K562 (cell line): ENCODE measurements around the gene AMMECR1L. TPM values are rescaled to one million over a fixed set of nuclear protein-coding genes. Genes with fewer than 3 reads are reported as not detected.

Source experiments
- ATAC-seq: fragments of 200-7000 bp; cut with Tn5 transposase; 3 replicates; pipeline ENCODE4 v1.9.1; 2020; ENCODE audit warnings: moderate library complexity
- BruUV-seq: library from RNA; stranded (reverse); fragments of 400-500 nt; replicated peaks from 2 replicates; lab custom pipeline; 2021; lab: Mats Ljungman, UMichigan
- CTCF ChIA-PET: fragments of 300-600 bp; formaldehyde crosslinking; extraction: SDS; loops from one replicate; lab custom pipeline; 2021; ENCODE audit warnings: low intra/inter-chr PET ratio; lab: Yijun Ruan, JAX
- POLR2A ChIA-PET: fragments of 300-600, 350-650 bp; sonication (Branson Sonifier 250); formaldehyde crosslinking; extraction: SDS; loops from one replicate; lab custom pipeline; 2021; ENCODE audit warnings: antibody characterized with exemption, inconsistent platforms; lab: Yijun Ruan, JAX
- DNase-seq, 4 experiments: peaks; one replicate each; pipeline versions ENCODE4 v3.0.0 to v3.0.0-alpha.2; 2011 to 2018; ENCODE audit warnings: low spot score in 3 of 4, mixed read lengths in 3 of 4; ENCODE audit errors: extremely low read depth in 1 of 4
- FAIRE-seq: peaks from 2 replicates; lab custom pipeline; 2011; peaks lifted over from hg19 to GRCh38; lab: Jason Lieb, UNC
- H2AFZ ChIP-seq: 2 replicates; pipeline ENCODE4 v1.6.0; 2011; ENCODE audit warnings: low read depth, low read length, control low read depth, inconsistent platforms
- H3K27ac ChIP-seq: fragments of 200-600 bp; 3 replicates; pipeline ENCODE4 v1.8.0; 2011; ENCODE audit warnings: low read depth, mild to moderate bottlenecking, control low read depth, inconsistent platforms, low read length, moderate library complexity, mixed read lengths; ENCODE audit errors: extremely low read depth
- H3K27me3 ChIP-seq, 2 experiments: fragments of 300-600 bp in 1 of 2; 2 replicates in 1 of 2; 3 replicates in 1 of 2; pipeline versions ENCODE4 v1.6.0 to v1.8.0; 2011; ENCODE audit warnings: inconsistent platforms in 2 of 2, low read length in 2 of 2, mild to moderate bottlenecking in 1 of 2, mixed read lengths in 1 of 2, moderate library complexity in 1 of 2; ENCODE audit not compliant: control insufficient read depth in 2 of 2, insufficient read depth in 2 of 2
- H3K36me3 ChIP-seq: fragments of 300-600 bp; 3 replicates; pipeline ENCODE4 v1.8.0; 2011; ENCODE audit warnings: mild to moderate bottlenecking, low read length, inconsistent platforms; ENCODE audit not compliant: control insufficient read depth, insufficient read depth
- H3K4me1 ChIP-seq, 2 experiments: fragments of 200-600 bp in 1 of 2; replicated peaks in 1 of 2; 2 replicates in 1 of 2; 3 replicates in 1 of 2; pipeline versions ENCODE4 v1.5.1 to v1.8.0; 2011; ENCODE audit warnings: inconsistent platforms in 2 of 2, low read length in 2 of 2, mild to moderate bottlenecking in 1 of 2, mixed read lengths in 1 of 2, moderate library complexity in 1 of 2; ENCODE audit not compliant: control insufficient read depth in 2 of 2, insufficient read depth in 2 of 2
- H3K4me2 ChIP-seq: 2 replicates; pipeline ENCODE4 v1.6.1; 2011; ENCODE audit warnings: low read length, control low read depth, inconsistent platforms, mixed read lengths; ENCODE audit not compliant: insufficient read depth
- H3K4me3 ChIP-seq: fragments of 200-600 bp; sonication (generic), shearing (Covaris generic); 2 replicates; pipeline ENCODE4 v1.5.1; 2016; ENCODE audit warnings: control low read depth, inconsistent platforms
- H3K79me2 ChIP-seq: fragments of 200-600 bp; 3 replicates; pipeline ENCODE4 v1.8.0; 2011; ENCODE audit warnings: low read length, inconsistent platforms; ENCODE audit not compliant: control insufficient read depth, insufficient read depth
- H3K9ac ChIP-seq, 2 experiments: 2 replicates each; pipeline versions ENCODE4 v1.6.0 to v1.6.1; 2011; ENCODE audit warnings: low read depth in 2 of 2, low read length in 2 of 2, control low read depth in 1 of 2, inconsistent platforms in 1 of 2, mild to moderate bottlenecking in 1 of 2, mixed read lengths in 1 of 2; ENCODE audit not compliant: insufficient read depth in 1 of 2
- H3K9me1 ChIP-seq: one replicate; pipeline ENCODE4 v1.6.0; 2011; ENCODE audit warnings: inconsistent platforms, mild to moderate bottlenecking, low read length, moderate library complexity; ENCODE audit not compliant: control insufficient read depth, insufficient read depth
- H3K9me3 ChIP-seq: replicated peaks from 2 replicates; pipeline ENCODE4 v1.5.1; 2011; ENCODE audit warnings: low read depth, low read length, inconsistent platforms; ENCODE audit not compliant: control insufficient read depth, insufficient read depth
- H4K20me1 ChIP-seq: replicated peaks from 2 replicates; pipeline ENCODE4 v1.6.1; 2011; ENCODE audit warnings: low read length, inconsistent platforms, mixed read lengths; ENCODE audit not compliant: control insufficient read depth, insufficient read depth
- MCM3 ChIP-seq: fragments of 450-650 bp; IDR thresholded peaks from 2 replicates; pipeline ENCODE4 v1.6.1; 2016
- SRSF3 ChIP-seq: fragments of 200-400 bp; formaldehyde crosslinking; IDR thresholded peaks from 2 replicates; pipeline ENCODE4 v1.6.1; 2016; ENCODE audit warnings: mild to moderate bottlenecking, low read length, moderate library complexity; ENCODE audit not compliant: insufficient read depth
- U2AF1 ChIP-seq: fragments of 200-400 bp; formaldehyde crosslinking; optimal IDR thresholded peaks from 2 replicates; pipeline ENCODE3; 2017; ENCODE audit warnings: mild to moderate bottlenecking, low read depth, low read length, moderate library complexity
- ZNF174 ChIP-seq: fragments of 250-450 bp; sonication (Bioruptor Pico); IDR thresholded peaks from 2 replicates; pipeline ENCODE4 v1.4.0; 2020; ENCODE audit warnings: mild to moderate bottlenecking
- ZNF445 ChIP-seq: fragments of 250-450 bp; sonication (Bioruptor Pico); IDR thresholded peaks from 2 replicates; pipeline ENCODE4 v1.4.0; 2020; ENCODE audit warnings: low read depth, mild to moderate bottlenecking, moderate library complexity
- ZNF717 ChIP-seq: fragments of 250-450 bp; sonication (Bioruptor Pico); IDR thresholded peaks from 2 replicates; pipeline ENCODE4 v1.5.0; 2021
- WGBS: fragments of 100-300 bp; shearing (Covaris generic); methylation state at CpG from one replicate; pipeline ENCODE4 v1.1.6; 2016; ENCODE audit warnings: low coverage, mixed read lengths; ENCODE audit not compliant: insufficient coverage; ENCODE audit errors: missing lambda C conversion rate; 5-methylcytosine and 5-hydroxymethylcytosine counted together
- in situ Hi-C: fragments of 300-500 bp; cut with MboI; formaldehyde crosslinking; loops from 4 replicates; pipeline ENCODE4 v1.15.0; 2018; ENCODE audit warnings: inconsistent platforms, mixed read lengths
- intact Hi-C: fragments of 100-400 bp; cut with micrococcal nuclease; formaldehyde crosslinking; loops from 2 replicates; pipeline ENCODE4 v1.14.2; 2022
- polyA plus RNA-seq, 8 experiments: library from polyadenylated mRNA; depleted of rRNA in 4 of 8; stranded (reverse) in 5 of 8; unstranded in 3 of 8; fragments of >200 nt; fragmentation: Nextera tagmentation in 2 of 8; fragmentation: Illumina TruSeq in 1 of 8; extraction: Ambion mirVana in 2 of 8; extraction: Trizol in 1 of 8; gene quantifications; 2 replicates each; pipeline versions ENCODE4 v1.2.1 to v1.2.3, GENCODE V29; 2011 to 2014; ENCODE audit warnings: inconsistent platforms in 1 of 8, missing spikeins in 1 of 8
- total RNA-seq, 7 experiments: library from RNA; depleted of rRNA in 6 of 7; stranded (reverse); fragments of >200 nt in 6 of 7; fragmentation: Illumina TruSeq in 2 of 7; extraction: Trizol in 2 of 7; gene quantifications; 2 replicates each; pipeline versions ENCODE4 v1.2.1 to v1.2.3, GENCODE V29; 2011 to 2021; ENCODE audit warnings: low replicate concordance in 1 of 7
- TF ChIP-seq, protein P1 (sequence below): fragments of 450-650 bp; IDR thresholded peaks from 2 replicates; pipeline ENCODE4 v1.6.1; 2016

AMMECR1L gene
- total and polyA plus RNA-seq, 9 of the 15 experiments (the other 6 are each of a cell fraction or from before 2014, with no cell fraction given) = 3.7 to 15.3 (median 9.1) TPM

DNA sequence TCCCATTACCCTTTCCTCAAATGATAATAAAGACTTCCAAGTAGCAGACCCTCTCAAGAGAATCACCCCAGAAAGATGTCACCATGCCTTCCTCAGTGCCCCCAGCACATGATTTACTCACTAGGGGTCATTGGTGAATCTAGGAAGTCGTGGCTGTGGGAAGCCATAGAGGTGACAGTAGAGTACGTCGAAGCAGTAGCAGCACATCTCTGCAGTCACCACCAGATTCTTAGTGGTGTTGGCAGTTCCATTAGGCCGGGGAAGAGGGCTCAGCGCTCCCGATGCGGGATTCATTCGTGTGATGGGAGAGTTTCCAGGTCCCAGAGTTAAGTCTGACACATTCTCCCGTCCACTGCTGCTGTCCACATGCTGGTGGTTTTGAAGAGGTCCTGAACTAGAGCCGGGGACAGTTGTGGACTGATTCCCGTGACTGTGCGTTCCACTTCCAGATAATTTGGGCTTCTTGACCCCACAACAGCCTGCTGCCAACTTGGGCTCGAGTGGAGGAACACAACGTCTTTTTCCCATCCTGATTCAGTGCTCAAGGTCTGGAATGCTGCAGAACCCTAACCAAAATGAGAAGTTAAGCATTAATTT, 12.0 kb downstream of the AMMECR1L start:
- Histone ChIP-seq H3K79me2 (peaks cover 43% of the 10 kb centered on the region), H3K27me3 (no peaks in the 10 kb centered on the region), H3K4me2 (no peak overlapping the region), H3K36me3 (peaks cover 57% of the 10 kb centered on the region), H3K27ac (no peak overlapping the region), H3K9me3 (no peaks in the 10 kb centered on the region), H2AFZ (no peak overlapping the region), H3K9me1 (no peaks in the 10 kb centered on the region), H3K9ac (no peak overlapping the region), H4K20me1 (no peaks in the 10 kb centered on the region; the same call in 1 of the 2 replicates), H3K4me3 (no peak overlapping the region), H3K4me1 (no peaks in the 10 kb centered on the region; a peak in 1 of 5 replicates)
- ChIA-PET CTCF (no interaction called here), POLR2A (no interaction called here)
- DNase-seq (no peak), FAIRE-seq (no peak), ATAC-seq (no peak)
- intact Hi-C loops = loop anchor here (10.0 kb wide), 1 partner anchor 91 kb away; no protein-coding TSS in a partner anchor
- 92% methylated on average over 14 of the region's 14 CpGs for WGBS
- in situ Hi-C loops = no loop called here
- BruUV-seq = no TSS peak
- TF ChIP-seq, protein P1, sequence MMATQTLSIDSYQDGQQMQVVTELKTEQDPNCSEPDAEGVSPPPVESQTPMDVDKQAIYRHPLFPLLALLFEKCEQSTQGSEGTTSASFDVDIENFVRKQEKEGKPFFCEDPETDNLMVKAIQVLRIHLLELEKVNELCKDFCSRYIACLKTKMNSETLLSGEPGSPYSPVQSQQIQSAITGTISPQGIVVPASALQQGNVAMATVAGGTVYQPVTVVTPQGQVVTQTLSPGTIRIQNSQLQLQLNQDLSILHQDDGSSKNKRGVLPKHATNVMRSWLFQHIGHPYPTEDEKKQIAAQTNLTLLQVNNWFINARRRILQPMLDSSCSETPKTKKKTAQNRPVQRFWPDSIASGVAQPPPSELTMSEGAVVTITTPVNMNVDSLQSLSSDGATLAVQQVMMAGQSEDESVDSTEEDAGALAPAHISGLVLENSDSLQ = no peak
- TF ChIP-seq U2AF1 (no peak), SRSF3 (no peak), ZNF445 (CRISPR knock-in tag) (no peak), ZNF717 (CRISPR knock-in tag) (no peak), MCM3 (no peak), ZNF174 (CRISPR knock-in tag) (no peak)
